ENCODE measurements around the gene OLFM2. TPM values are rescaled to one million over a fixed set of nuclear protein-coding genes. Genes with fewer than 3 reads are reported as not detected.

The OLFM2 gene
- total and polyA plus RNA-seq, 2 of the 4 experiments (the other 2 are of a cell fraction) = 2.7 to 5.1 TPM

GRCh38 chr19:9932835-9933234 lies 3.5 kb downstream of the OLFM2 start:
- POLR2A ChIA-PET (ENCODE audit: unreplicated experiment) = interaction anchor here (0.7 kb wide), 1 partner anchor 96 kb away, joined by 5 read pairs; no protein-coding TSS in a partner anchor
- H3K18ac ChIP-seq (ENCODE audit: low read depth, low read length) = no peak overlapping the region
- DNase-seq (no peak), ATAC-seq (ENCODE audit: low read depth) (no peak)
- H3K79me1 ChIP-seq (ENCODE audit: low read depth in 1 of 2, low read length in 2 of 2) = peaks cover 0 to 2% of the 10 kb centered on the region in 2 experiments; a peak in 1 of 4 replicates
- no peak overlapping the region for H2BK20ac ChIP-seq (ENCODE audit: low read depth, low read length)
- peak overlapping the region; percentile 65 for H2AK9ac ChIP-seq (replicated peaks; ENCODE audit: low read depth, low read length, poor library complexity)
- in situ Hi-C loops (cut with MboI; ENCODE audit: low sequenced_read_pairs) = no loop called here
- peak overlapping the region; percentile 8; the same call in 1 of the 2 replicates for H2AK5ac ChIP-seq (ENCODE audit: low read depth, low read length)
- no peaks in the 10 kb centered on the region for H3K9me3 ChIP-seq (ENCODE audit: control insufficient read depth, insufficient read depth, low read length)
- peaks cover 6% of the 10 kb centered on the region; the same call in 1 of the 2 replicates for H3K4me1 ChIP-seq (ENCODE audit: control insufficient read depth, insufficient read depth, low read length)
- intact Hi-C loops (cut with micrococcal nuclease) = loop anchor here (5.0 kb wide), 1 partner anchor 164 kb away; no protein-coding TSS in a partner anchor
- H4K5ac ChIP-seq (ENCODE audit: low read depth, low read length) = no peak overlapping the region
- WGBS, 2 experiments (ENCODE audit: extremely low coverage in 2 of 2, insufficient read length in 1 of 2) = 91% methylated on average over 4 of the region's 4 CpGs; no CpG with 5 or more reads in 1 of the 2 experiments
- H3K23ac ChIP-seq (ENCODE audit: low read depth, low read length) = no peak overlapping the region
- no peak overlapping the region for H2BK120ac ChIP-seq (ENCODE audit: low read depth, low read length)
- H3K36me3 ChIP-seq (ENCODE audit: control insufficient read depth, insufficient read depth, low read length) = no peaks in the 10 kb centered on the region
- no peak overlapping the region for H3K4me2 ChIP-seq (ENCODE audit: low read depth, low read length)
- 0 out of 2 replicates have a peak, but pooled peaks cover 3% of the 10 kb centered on the region for H3K9me1 ChIP-seq (ENCODE audit: insufficient read depth, low read length)
- no peak overlapping the region for H3K27ac ChIP-seq (ENCODE audit: insufficient read depth, low read length)
- no peak overlapping the region for H3K9ac ChIP-seq (ENCODE audit: low read depth, low read length)
- H3K27me3 ChIP-seq (ENCODE audit: control insufficient read depth, insufficient read depth, low read length) = peaks cover 22% of the 10 kb centered on the region
- H4K8ac ChIP-seq (ENCODE audit: low read depth in 2 of 2, low read length in 2 of 2) = no peak overlapping the region
- H3K14ac ChIP-seq (replicated peaks; ENCODE audit: low read depth, low read length) = no peak overlapping the region
- TF ChIP-seq CHD1 (IDR thresholded peaks at IDR 0.05; ENCODE audit: low read depth, low read length) (no peak), POLR2A (IDR thresholded peaks at IDR 0.05; ENCODE audit: low read depth, low read length) (no peak), BHLHE40 (IDR thresholded peaks at IDR 0.05; ENCODE audit: low read depth, low read length) (no peak), RFX5 (IDR thresholded peaks at IDR 0.05; ENCODE audit: low read depth, low read length) (no peak), CTCF (conservative IDR thresholded peaks at IDR 0.05; ENCODE audit: low read depth, low read length) (no peak), MAFK (IDR thresholded peaks at IDR 0.05; ENCODE audit: low read depth, low read length) (no peak), MXI1 (IDR thresholded peaks at IDR 0.05; ENCODE audit: borderline replicate concordance, low read depth, low read length) (no peak), USF2 (IDR thresholded peaks at IDR 0.05; ENCODE audit: low read depth, low read length) (no peak), SMC3 (IDR thresholded peaks at IDR 0.05; ENCODE audit: low read depth, low read length) (no peak), CEBPB (IDR thresholded peaks at IDR 0.05; ENCODE audit: low read depth, low read length) (no peak), RAD21 (IDR thresholded peaks at IDR 0.05; ENCODE audit: low read length) (no peak), RCOR1 (IDR thresholded peaks at IDR 0.05; ENCODE audit: insufficient replicate concordance, low read length) (no peak), NFE2L2 (IDR thresholded peaks at IDR 0.05; ENCODE audit: low read depth, low read length) (no peak)
- H4K20me1 ChIP-seq (ENCODE audit: insufficient read depth, low read length) = peaks cover 3% of the 10 kb centered on the region
- no peak overlapping the region for H3K4me3 ChIP-seq (ENCODE audit: insufficient read depth, low read depth, low read length)
- no TSS peak for BruUV-seq (replicated peaks)
- no peak overlapping the region for H2BK5ac ChIP-seq (ENCODE audit: low read depth, low read length, poor library complexity, severe bottlenecking)
- H2AFZ ChIP-seq (replicated peaks; ENCODE audit: low read length, poor library complexity) = peak overlapping the region; percentile 51
- H3K4ac ChIP-seq (ENCODE audit: low read depth, low read length) = no peak overlapping the region
- H3K56ac ChIP-seq (ENCODE audit: extremely low read depth, insufficient read depth, low read length) = no peak overlapping the region
- dilution Hi-C loops (cut with HindIII; ENCODE audit: low sequenced_read_pairs, unreplicated experiment) = no loop called here
- no peak overlapping the region for H4K91ac ChIP-seq (ENCODE audit: insufficient read depth, low read depth, low read length)
- CTCF ChIA-PET = interaction anchor here (0.6 to 4.5 kb wide), 3 partner anchors 35 to 95 kb away, joined by 3 to 30 read pairs (median 3); no protein-coding TSS in a partner anchor
- no peak overlapping the region for H2BK15ac ChIP-seq (ENCODE audit: low read depth, low read length)
